T-helper 1 cell treated with Interleukin-12 subunit alpha and Interleukin-12 subunit beta and Interleukin-4 antibody, amounts not matched to agents 30 ng/mL and 1 ng/mL, for 36 hours (primary cell): ENCODE measurements around the gene TRPV3. TPM values are rescaled to one million over a fixed set of nuclear protein-coding genes. Genes with fewer than 3 reads are reported as not detected.
"Not testable (repeated sequence)": the region's sequence is repeated elsewhere in the genome, so short reads cannot be mapped to it uniquely, and the experiment has no call there.

Source experiments
- intact Hi-C: fragments of 100-400 bp; cut with micrococcal nuclease; formaldehyde crosslinking; loops from one replicate; pipeline ENCODE4 v1.15.1; 2024
- total RNA-seq: library from RNA; stranded (reverse); gene quantifications from 2 replicates; pipeline ENCODE4 v1.2.3, GENCODE V29; 2022

TRPV3 gene
- 0.20 and 0.37 TPM in 2 replicates for total RNA-seq

- intact Hi-C loops: no loop called here
Measured at GRCh38 chr17:3557768-3558583, at the start of gene TRPV3. TSS of gene TRPV3 (minus strand) at chr17:3557812. CDS start at chr17:3554850, 2,962 bp downstream.

- intact Hi-C loops: no loop called here
Measured at GRCh38 chr17:3603870-3604259, 46.3 kb upstream of the TRPV3 start.

DNA sequence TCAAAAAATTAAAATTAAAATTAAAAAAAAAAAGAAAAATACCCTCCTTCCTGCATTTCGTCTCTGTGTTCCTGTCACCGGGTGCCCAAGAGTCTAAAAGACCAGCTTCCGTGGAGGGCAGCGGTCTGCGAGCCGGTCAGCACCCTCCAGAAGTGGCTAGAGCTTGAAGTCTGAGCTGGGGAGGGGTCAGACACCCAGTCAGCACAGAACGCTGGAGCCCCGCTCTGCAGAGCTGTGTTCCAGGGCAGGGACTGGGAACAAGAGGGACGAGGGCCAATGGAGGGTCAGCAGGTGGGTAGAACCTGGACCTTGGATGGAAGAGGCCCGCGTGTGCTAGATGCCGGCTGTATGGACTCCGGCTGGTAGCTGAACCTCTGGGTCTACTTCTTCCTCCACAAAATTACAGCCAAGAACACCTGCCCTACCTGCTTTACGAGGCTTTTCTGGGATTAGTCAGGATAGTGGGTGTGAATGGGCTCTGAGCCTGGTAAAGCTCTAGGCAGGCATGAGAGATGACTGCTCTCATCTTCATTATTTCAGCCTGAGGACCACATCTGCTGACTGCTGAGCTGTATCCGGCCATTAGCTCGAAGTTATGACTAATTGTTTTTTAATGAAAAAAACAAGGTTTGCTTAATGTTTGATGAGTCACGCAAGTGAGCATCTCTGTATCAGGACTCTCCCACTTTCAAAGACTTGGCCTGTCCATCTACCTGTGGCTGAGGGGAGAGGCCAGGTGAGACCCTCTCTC, 45.7 kb upstream of the TRPV3 start:
- intact Hi-C loops: no loop called here

DNA sequence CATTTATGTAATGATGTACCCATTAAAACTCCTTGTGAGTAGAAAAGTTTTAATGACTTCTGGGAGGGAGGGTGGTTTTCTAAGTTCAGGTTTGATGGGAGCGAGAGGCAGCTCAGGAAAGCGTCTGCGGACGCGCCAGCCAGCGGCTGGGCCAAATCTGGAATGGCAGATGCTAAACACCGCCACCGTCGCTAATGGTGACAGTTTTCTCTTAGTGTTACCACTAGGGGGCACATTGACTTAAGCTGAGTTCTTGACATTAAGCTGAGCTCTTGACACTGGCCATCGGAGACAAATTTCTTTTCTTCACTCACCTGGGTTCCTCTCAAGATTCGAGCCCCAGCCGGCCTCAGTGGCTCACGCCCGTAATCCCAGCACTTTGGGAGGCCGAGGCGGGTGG, 44.9 kb upstream of the TRPV3 start:
- intact Hi-C loops: loop anchor here (1.0 kb wide), 2 partner anchors 45 to 225 kb away; no protein-coding TSS in a partner anchor

DNA sequence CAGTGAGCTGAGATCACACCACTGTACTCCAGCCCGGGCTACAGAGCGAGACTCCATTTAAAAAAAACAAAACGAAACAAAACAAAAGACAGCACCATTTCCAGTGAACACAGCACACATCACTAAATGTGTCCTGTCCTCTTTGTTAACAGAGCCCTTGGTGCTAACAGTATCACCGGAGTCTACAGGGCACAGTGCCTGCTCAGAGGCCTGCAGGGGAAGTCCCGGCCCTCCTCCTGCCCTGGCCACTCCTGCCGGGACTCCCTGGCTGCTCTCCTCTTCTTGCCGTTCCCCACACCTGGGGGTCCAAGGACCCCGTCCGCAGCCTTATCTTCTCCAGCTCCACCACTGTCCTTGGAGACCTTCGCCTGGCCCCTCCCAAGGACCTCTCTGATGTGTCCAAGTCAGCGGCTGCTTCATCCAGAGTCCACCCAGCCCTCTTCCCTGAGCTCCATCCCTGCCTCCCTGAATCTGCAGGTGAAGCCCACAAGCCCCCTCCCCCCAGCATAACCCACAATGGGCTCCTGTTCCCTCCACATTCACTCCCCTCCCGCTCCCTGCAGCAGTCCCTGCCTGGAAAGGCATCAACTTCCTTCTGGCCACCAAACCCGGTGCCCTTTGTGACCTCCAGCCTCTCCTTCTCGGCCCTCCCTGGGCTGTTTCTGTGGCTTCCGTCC, 43.1 kb upstream of the TRPV3 start:
- intact Hi-C loops: no loop called here

GRCh38 chr17:3598078-3598477, 40.5 kb upstream of the TRPV3 start:
- intact Hi-C loops: no loop called here

DNA sequence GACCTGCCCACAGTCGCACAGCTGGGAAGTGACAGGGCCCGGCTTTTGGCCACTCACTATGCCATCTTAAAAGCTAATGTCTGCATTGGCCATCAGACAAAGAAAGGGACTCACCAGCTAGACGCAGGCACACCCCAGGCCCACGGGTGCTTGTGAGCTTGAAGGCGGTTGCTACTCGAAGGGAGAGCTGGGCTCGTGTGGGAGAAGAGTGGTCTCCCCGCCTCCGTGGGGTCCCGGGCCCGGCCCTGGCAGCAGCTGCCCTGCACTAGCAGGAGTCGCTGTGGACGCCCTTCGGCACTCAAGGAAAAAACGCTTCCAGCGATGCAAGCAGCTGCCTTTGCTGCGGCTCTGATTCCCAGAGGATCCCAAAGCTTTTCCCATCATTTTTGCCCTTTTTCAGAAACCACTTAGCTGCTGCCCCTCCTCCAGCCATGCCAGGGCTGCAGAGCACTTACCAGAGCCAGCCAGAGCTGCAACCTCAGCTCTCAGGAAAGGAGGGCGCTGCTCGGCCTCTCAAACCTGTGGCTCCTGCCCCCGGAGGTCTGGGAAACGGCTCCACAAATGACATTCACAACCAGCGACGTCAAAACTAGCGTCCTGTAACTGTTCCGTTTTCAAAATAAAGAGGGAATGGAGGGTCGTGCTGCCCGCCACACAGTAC, 39.3 kb upstream of the TRPV3 start:
- intact Hi-C loops: no loop called here

- intact Hi-C loops: no loop called here
Measured at GRCh38 chr17:3594976-3595375, 37.4 kb upstream of the TRPV3 start.

DNA sequence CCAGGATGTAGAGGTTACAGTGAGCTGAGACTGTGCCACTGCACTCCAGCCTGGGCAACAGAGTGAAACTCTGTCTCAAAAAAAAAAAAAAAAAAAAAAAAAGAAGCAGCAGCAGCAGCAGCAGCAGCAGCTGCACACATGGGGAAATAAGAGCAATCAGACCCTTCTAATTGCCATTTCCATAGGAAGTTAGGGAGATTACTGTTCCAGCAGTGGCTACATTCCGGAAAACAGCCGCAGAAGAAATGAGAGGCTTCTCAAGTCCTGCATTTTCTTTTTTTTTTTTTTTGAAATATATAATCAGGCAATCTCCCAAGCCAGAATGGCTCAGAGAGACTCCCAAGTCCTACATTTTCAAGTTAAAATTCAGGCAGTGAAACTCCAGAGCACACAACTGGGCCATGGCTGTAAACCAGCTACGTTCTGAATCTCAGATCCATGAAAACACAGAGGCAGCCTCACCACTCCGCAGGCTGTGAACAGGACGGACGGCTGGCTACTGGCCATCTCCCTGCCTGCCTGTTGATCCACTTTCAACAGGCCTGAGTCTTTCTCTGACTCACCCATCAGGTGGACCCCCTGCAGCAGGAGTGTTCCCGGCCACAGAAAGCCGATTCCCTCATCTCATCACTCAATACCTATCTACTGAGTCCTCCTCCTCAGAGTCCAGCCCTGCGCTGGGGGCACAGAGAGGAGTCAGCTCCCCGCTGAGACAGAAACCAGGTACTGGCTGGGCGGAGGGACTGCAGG, 36.6 kb upstream of the TRPV3 start:
- intact Hi-C loops: no loop called here

- intact Hi-C loops: no loop called here
Measured at GRCh38 chr17:3593384-3593783, 35.8 kb upstream of the TRPV3 start.

GRCh38 chr17:3592216-3592860, 34.7 kb upstream of the TRPV3 start:
- intact Hi-C loops: no loop called here

DNA sequence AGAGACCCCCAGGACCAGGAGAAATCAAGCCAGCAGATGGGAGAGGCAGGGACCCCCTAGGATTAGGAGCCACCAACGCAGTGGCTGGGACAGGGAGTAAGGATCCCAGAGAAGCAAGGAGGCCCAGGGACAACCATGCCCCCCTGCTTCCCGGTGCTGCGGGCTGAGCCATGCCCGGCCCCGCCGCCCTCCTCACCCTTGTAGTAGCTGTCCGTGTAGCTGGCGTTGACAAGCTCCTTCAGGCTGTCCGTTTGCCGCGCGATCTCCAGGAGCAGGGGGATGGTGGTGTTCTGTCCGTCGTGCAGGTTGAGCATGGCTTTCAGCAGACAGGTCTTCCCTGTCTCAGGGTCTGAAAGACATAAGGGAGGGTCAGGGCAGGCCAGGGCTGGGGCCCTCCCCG, 33.2 kb upstream of the TRPV3 start:
- intact Hi-C loops: no loop called here

GRCh38 chr17:3590231-3590630, 32.6 kb upstream of the TRPV3 start:
- intact Hi-C loops: no loop called here

GRCh38 chr17:3589784-3590183, 32.2 kb upstream of the TRPV3 start:
- intact Hi-C loops: no loop called here

GRCh38 chr17:3585826-3586225, 28.2 kb upstream of the TRPV3 start:
- intact Hi-C loops: no loop called here

DNA sequence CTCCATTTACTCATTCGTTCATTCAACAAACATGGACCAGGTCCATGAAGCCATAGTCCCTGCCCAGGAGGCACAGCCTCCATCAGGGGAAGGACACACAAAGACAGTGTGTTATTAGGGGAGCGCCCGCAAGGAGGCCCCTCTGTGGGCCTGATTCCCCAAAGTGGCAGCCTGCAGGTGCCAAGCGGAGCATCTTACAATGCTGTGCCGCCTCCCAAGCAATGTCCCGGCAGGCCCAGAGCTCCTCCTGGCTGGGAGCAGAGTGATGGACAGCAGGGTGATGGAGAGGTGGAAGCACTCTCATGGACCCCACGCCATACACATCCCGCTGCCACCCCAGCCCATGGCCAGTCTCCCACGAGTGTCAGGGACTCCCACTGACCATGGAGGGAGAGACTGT, 25.8 kb upstream of the TRPV3 start:
- intact Hi-C loops: no loop called here

DNA sequence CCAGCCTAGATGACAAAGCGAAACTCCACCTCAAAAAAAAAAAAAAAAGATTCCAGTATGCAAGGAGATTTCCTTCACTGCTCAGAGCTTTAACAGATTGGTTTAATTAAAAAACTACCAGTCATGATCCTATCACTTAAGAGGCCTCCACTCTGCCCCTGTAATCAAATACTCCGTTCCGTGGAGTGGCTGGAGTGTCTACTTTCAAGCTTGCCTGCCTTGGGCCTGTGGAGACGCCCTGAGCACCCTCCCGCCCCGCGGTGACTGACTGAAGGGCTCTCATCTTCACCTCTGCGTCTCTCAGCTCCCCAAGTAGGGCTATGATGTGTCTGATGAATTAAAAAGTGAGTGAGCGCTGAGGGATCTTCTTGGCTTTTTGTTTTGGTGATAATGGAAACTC, 25.3 kb upstream of the TRPV3 start:
- intact Hi-C loops: no loop called here

- intact Hi-C loops: not testable (repeated sequence)
Measured at GRCh38 chr17:3578667-3579066, 21.1 kb upstream of the TRPV3 start.

DNA sequence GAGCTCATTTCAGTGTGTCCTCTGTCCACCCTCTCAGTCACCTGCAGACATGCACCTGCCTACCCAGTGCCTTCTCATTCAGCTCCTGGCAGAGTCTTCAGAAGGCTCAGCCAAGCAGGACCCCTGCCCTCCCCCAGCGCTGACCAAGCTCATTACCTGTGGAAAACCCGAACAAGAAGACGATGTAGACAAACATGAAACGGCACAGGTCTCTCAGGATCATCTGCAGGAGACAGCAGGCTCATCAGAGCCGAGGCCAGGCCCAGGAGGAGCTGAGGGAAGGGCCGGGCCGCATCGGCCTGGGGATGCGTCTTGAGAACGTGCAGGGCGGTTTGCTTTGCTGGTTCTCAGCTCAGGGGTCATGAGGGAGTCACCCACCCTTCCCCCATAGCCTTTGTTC, 19.4 kb upstream of the TRPV3 start:
- intact Hi-C loops: no loop called here

GRCh38 chr17:3575511-3575910, 17.9 kb upstream of the TRPV3 start:
- intact Hi-C loops: no loop called here
